Esophagus (tissue), 2 donors: ENCODE measurements around the gene ZNF544. TPM values are rescaled to one million over a fixed set of nuclear protein-coding genes. Genes with fewer than 3 reads are reported as not detected.

Experiments used
- H3K27ac ChIP-seq, 2 donors: one replicate each; pipeline ENCODE4 v1.5.1; 2013; ENCODE audit warnings: low read depth in 2 of 2, mild to moderate bottlenecking in 2 of 2, inconsistent platforms in 1 of 2, low read length in 1 of 2, moderate library complexity in 1 of 2
- H3K27me3 ChIP-seq, 2 donors: one replicate each; pipeline ENCODE4 v1.6.1; 2013; ENCODE audit warnings: low read length in 2 of 2, control low read depth in 1 of 2, mild to moderate bottlenecking in 1 of 2; ENCODE audit not compliant: insufficient read depth in 2 of 2, control insufficient read depth in 1 of 2
- H3K36me3 ChIP-seq, 2 donors: one replicate each; pipeline ENCODE4 v1.6.1; 2013; ENCODE audit warnings: low read length in 1 of 2; ENCODE audit not compliant: control insufficient read depth in 2 of 2, insufficient read depth in 2 of 2
- H3K4me1 ChIP-seq, 2 donors: one replicate each; pipeline ENCODE4 v1.6.1; 2013; ENCODE audit warnings: low read length in 1 of 2; ENCODE audit not compliant: control insufficient read depth in 2 of 2, insufficient read depth in 2 of 2
- H3K4me3 ChIP-seq, 2 donors: one replicate each; pipeline ENCODE4 v1.5.1; 2013; ENCODE audit warnings: low read length in 2 of 2, mild to moderate bottlenecking in 2 of 2, low read depth in 1 of 2, moderate library complexity in 1 of 2
- H3K9me3 ChIP-seq, 2 donors: one replicate each; pipeline ENCODE4 v1.6.1; 2013; ENCODE audit warnings: mild to moderate bottlenecking in 2 of 2, low read depth in 1 of 2, low read length in 1 of 2, moderate library complexity in 1 of 2; ENCODE audit not compliant: control insufficient read depth in 2 of 2, insufficient read depth in 1 of 2
- WGBS, 2 donors: extraction: QIAGEN DNeasy Blood & Tissue Kit; methylation state at CpG; one replicate each; pipeline ENCODE4 v1.1.7; 2013; 5-methylcytosine and 5-hydroxymethylcytosine counted together
- polyA plus RNA-seq, 2 donors: library from polyadenylated mRNA; stranded (reverse); fragments of 200-250 nt; gene quantifications; one replicate each; pipeline ENCODE4 v1.2.3, GENCODE V29; 2013
- donor health status: healthy with polysubstance abuse.
- donor health status: Bipolar disorder and iron deficiency.

The ZNF544 gene
- polyA plus RNA-seq, 2 donors, result 14.7 to 17.9 TPM

- Histone ChIP-seq H3K4me3 (no peak overlapping the region), H3K4me1 (peaks cover 0 to 7% of the 10 kb centered on the region in 2 donors), H3K27ac (no peak overlapping the region), H3K36me3 (peaks cover 0 to 5% of the 10 kb centered on the region in 2 donors), H3K27me3 (no peaks in the 10 kb centered on the region), H3K9me3 (peaks cover 6 to 21% of the 10 kb centered on the region in 2 donors)
- WGBS, 2 donors, result 78 to 86% methylated on average over 2 of the region's 2 CpGs
These were observed 46.1 kb downstream of the ZNF544 start for GRCh38 chr19:58274771-58275201.

- 98 to 100% methylated on average over 3 of the region's 3 CpGs for WGBS, 2 donors
- Histone ChIP-seq H3K27ac (no peak overlapping the region), H3K4me1 (peaks cover 4 to 11% of the 10 kb centered on the region in 2 donors), H3K36me3 (peaks cover 0 to 5% of the 10 kb centered on the region in 2 donors), H3K4me3 (no peak overlapping the region), H3K27me3 (no peaks in the 10 kb centered on the region), H3K9me3 (peaks cover 6 to 21% of the 10 kb centered on the region in 2 donors)
These were observed 46.9 kb downstream of the ZNF544 start for GRCh38 chr19:58275564-58275963.

- Histone ChIP-seq H3K4me3 (no peak overlapping the region), H3K36me3 (peaks cover 0 to under 1% of the 10 kb centered on the region in 2 donors), H3K27me3 (no peaks in the 10 kb centered on the region), H3K4me1 (peaks cover 4 to 11% of the 10 kb centered on the region in 2 donors), H3K27ac (no peak overlapping the region), H3K9me3 (peaks cover 0 to 13% of the 10 kb centered on the region in 2 donors)
- WGBS, 2 donors, result 93 to 98% methylated on average over 7 of the region's 7 CpGs
These were observed 48.5 kb downstream of the ZNF544 start for GRCh38 chr19:58277197-58277596.

- Histone ChIP-seq H3K4me1 (peaks cover 4 to 11% of the 10 kb centered on the region in 2 donors), H3K36me3 (no peaks in the 10 kb centered on the region)
- 38 to 40% methylated on average over 25 of the region's 25 CpGs for WGBS, 2 donors
These were observed 49.2 kb downstream of the ZNF544 start for GRCh38 chr19:58277748-58278540.

GRCh38 chr19:58278541-58279041 is 49.9 kb downstream of the ZNF544 start, which contains the start of gene ZNF8:
Gene ZNF8 (plus strand): TSS chr19:58278955. CDS start chr19:58279082, 127 bp downstream.
- Histone ChIP-seq H3K27ac (peak within 1 kb of the TSS; percentile 96), H3K4me3 (peak within 1 kb of the TSS; percentile 89 to 95), H3K36me3 (no peaks in the 10 kb centered on the region), H3K9me3 (peaks cover 0 to 9% of the 10 kb centered on the region in 2 donors), H3K27me3 (no peaks in the 10 kb centered on the region), H3K4me1 (peaks cover 4 to 11% of the 10 kb centered on the region in 2 donors)
- 0 to 1% methylated on average over 40 to 42 of the region's 42 CpGs for WGBS, 2 donors

More at GRCh38 chr19:58277748-58278540, 49.2 kb downstream of the ZNF544 start:
- H3K4me3 ChIP-seq, result peak overlapping the region; percentile 89 to 95
- no peaks in the 10 kb centered on the region for H3K27me3 ChIP-seq
- peaks cover 0 to 12% of the 10 kb centered on the region in 2 donors for H3K9me3 ChIP-seq
- peak overlapping the region; percentile 96 for H3K27ac ChIP-seq

- 3 to 4% methylated on average over 57 to 60 of the region's 60 CpGs for WGBS, 2 donors
- peaks cover 4 to 11% of the 10 kb centered on the region in 2 donors for H3K4me1 ChIP-seq
- peak overlapping the region; percentile 96 for H3K27ac ChIP-seq
- peak overlapping the region; percentile 89 to 95 for H3K4me3 ChIP-seq
- H3K9me3 ChIP-seq, result peaks cover 0 to 9% of the 10 kb centered on the region in 2 donors
- H3K27me3 ChIP-seq, result no peaks in the 10 kb centered on the region
- no peaks in the 10 kb centered on the region for H3K36me3 ChIP-seq
These were observed 50.6 kb downstream of the ZNF544 start for GRCh38 chr19:58279042-58279924.

GRCh38 chr19:58279925-58280316 is 51.2 kb downstream of the ZNF544 start:
- peak overlapping the region in 1 of 2 donors; percentile 89 for H3K4me3 ChIP-seq
- H3K4me1 ChIP-seq, result peaks cover 4 to 11% of the 10 kb centered on the region in 2 donors
- H3K9me3 ChIP-seq, result peaks cover 0 to 9% of the 10 kb centered on the region in 2 donors
- no peaks in the 10 kb centered on the region for H3K36me3 ChIP-seq
- no peaks in the 10 kb centered on the region for H3K27me3 ChIP-seq
- WGBS, 2 donors, result 58 to 62% methylated on average over 4 of the region's 4 CpGs
- H3K27ac ChIP-seq, result no peak overlapping the region

GRCh38 chr19:58284199-58284598 is 55.5 kb downstream of the ZNF544 start:
- H3K9me3 ChIP-seq, result peaks cover 0 to 19% of the 10 kb centered on the region in 2 donors
- 90% methylated on average over 7 of the region's 7 CpGs for WGBS, 2 donors
- H3K4me3 ChIP-seq, result no peak overlapping the region
- no peaks in the 10 kb centered on the region for H3K27me3 ChIP-seq
- peaks cover 17 to 25% of the 10 kb centered on the region in 2 donors for H3K36me3 ChIP-seq
- H3K4me1 ChIP-seq, result peaks cover 4 to 8% of the 10 kb centered on the region in 2 donors
- no peak overlapping the region for H3K27ac ChIP-seq

GRCh38 chr19:58291943-58292342 is 63.2 kb downstream of the ZNF544 start:
- no peaks in the 10 kb centered on the region for H3K27me3 ChIP-seq
- H3K4me1 ChIP-seq, result no peaks in the 10 kb centered on the region
- peaks cover 18 to 47% of the 10 kb centered on the region in 2 donors for H3K36me3 ChIP-seq
- H3K4me3 ChIP-seq, result no peak overlapping the region
- WGBS, 2 donors, result 95% methylated on average over 7 of the region's 7 CpGs
- H3K9me3 ChIP-seq, result peaks cover 10 to 49% of the 10 kb centered on the region in 2 donors
- H3K27ac ChIP-seq, result no peak overlapping the region
